ENCODE data around the gene ATXN2.

ATXN2 gene

GRCh38 chr12:111448266-111448830 lies 150.8 kb downstream of the ATXN2 start:
- DNase-seq = no peak

GRCh38 chr12:111447571-111448265 lies 151.4 kb downstream of the ATXN2 start:
- DNase-seq = no peak

GRCh38 chr12:111446631-111447570 lies 152.2 kb downstream of the ATXN2 start:
- no peak for DNase-seq

- DNase-seq = peak; percentile 17
Measured at GRCh38 chr12:111445726-111446581, 153.2 kb downstream of the ATXN2 start.

GRCh38 chr12:111444925-111445725 lies 154.0 kb downstream of the ATXN2 start:
- no peak for DNase-seq

- no peak for DNase-seq
Measured at GRCh38 chr12:111444314-111444924, 154.7 kb downstream of the ATXN2 start.

- no peak for DNase-seq
Measured at GRCh38 chr12:111443586-111443985, 155.5 kb downstream of the ATXN2 start.

- DNase-seq = no peak
Measured at GRCh38 chr12:111443086-111443485, 156.0 kb downstream of the ATXN2 start.

GRCh38 chr12:111442301-111443045 lies 156.6 kb downstream of the ATXN2 start:
- no peak for DNase-seq

- DNase-seq = no peak
Measured at GRCh38 chr12:111441107-111441928, 157.8 kb downstream of the ATXN2 start.

GRCh38 chr12:111440631-111441030 lies 158.5 kb downstream of the ATXN2 start:
- DNase-seq = no peak

GRCh38 chr12:111440152-111440551 lies 159.0 kb downstream of the ATXN2 start:
- DNase-seq = no peak

- DNase-seq = no peak
Measured at GRCh38 chr12:111439657-111440151, 159.4 kb downstream of the ATXN2 start.

GRCh38 chr12:111438481-111438880 lies 160.6 kb downstream of the ATXN2 start:
- DNase-seq = no peak

- no peak for DNase-seq
Measured at GRCh38 chr12:111437816-111438454, 161.2 kb downstream of the ATXN2 start.

GRCh38 chr12:111436811-111437210 lies 162.3 kb downstream of the ATXN2 start:
- DNase-seq = no peak

GRCh38 chr12:111436266-111436665 lies 162.8 kb downstream of the ATXN2 start:
- no peak for DNase-seq

- no peak for DNase-seq
Measured at GRCh38 chr12:111435661-111436201, 163.4 kb downstream of the ATXN2 start.
